GM19099 (cell line): Measurements from ENCODE around the gene NLRP3.

Experiments used
- POLR2A ChIP-seq: IDR thresholded peaks from 3 replicates; pipeline ENCODE4 v1.6.1; 2011; ENCODE audit warnings: low read depth; ENCODE audit not compliant: insufficient read length; ENCODE audit errors: extremely low read depth

The NLRP3 gene

DNA sequence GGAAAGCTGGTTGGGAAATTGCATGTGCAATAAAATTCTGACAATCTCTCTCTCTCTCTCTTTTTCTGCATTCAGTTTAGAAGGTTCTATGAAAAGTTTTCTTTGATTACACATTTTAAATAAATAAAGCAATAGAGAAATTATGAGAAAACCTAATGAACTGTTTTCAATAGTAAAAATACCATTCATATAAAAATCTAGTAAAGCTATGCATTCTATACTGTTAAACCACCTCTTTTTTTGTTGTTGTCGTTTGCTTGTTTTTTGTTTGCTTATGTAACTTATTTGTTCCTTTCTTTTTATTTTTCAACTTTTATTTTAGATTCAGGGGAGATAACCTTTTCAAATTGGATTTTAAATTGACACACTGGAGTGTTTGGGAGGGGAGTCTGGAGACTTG lies 56.1 kb downstream of the NLRP3 start:
- TF ChIP-seq POLR2A: no peak

GRCh38 chr1:247474367-247474766 lies 58.4 kb downstream of the NLRP3 start:
- TF ChIP-seq POLR2A: no peak

GRCh38 chr1:247475793-247476192 lies 59.8 kb downstream of the NLRP3 start:
- TF ChIP-seq POLR2A: no peak

GRCh38 chr1:247482747-247483146 lies 66.8 kb downstream of the NLRP3 start:
- no peak for TF ChIP-seq POLR2A

DNA sequence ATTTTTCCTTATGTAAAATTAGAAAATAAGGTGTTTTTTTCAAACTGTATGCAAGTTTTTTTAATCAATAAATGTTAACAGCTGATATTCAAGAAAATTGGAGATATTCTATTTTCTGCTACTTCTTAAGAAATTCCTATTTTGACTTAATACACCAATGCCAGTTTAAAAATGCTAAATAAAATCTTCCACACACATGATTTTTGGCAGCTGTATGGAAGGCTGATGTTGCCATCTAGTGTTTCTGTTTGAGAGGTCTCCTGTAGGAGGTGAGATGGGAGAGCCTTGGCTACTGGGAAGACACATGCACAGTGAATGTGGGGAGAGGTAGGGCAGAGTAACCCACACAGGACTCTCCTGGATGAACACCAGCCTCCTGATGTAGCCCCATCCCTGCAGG lies 71.1 kb downstream of the NLRP3 start:
- no peak for TF ChIP-seq POLR2A

- no peak for TF ChIP-seq POLR2A
These were observed 75.4 kb downstream of the NLRP3 start for GRCh38 chr1:247491328-247491727.

DNA sequence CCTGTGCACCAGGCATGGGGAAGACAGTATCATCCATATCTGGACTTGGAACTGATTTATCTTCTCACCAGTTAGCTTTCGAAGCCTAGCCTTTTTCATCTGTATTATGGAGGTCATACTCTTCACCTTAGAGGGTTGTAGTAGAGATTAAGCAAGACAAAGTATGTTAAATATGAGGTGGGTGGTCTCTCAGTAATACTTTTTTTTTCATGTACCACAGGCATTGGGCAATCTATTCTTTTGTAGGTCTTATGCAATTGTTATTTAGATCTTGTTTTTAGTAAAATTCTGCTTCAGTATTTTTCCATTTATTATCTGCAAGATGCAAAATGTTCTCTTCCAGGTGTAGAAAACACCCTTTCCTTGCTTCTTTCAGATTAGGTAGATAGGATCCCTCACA lies 77.1 kb downstream of the NLRP3 start:
- no peak for TF ChIP-seq POLR2A

GRCh38 chr1:247494767-247495166 lies 78.8 kb downstream of the NLRP3 start:
- no peak for TF ChIP-seq POLR2A

GRCh38 chr1:247496581-247497285 lies 80.8 kb downstream of the NLRP3 start:
- TF ChIP-seq POLR2A: no peak
